ENCODE measurements around the gene CTCFL. TPM values are rescaled to one million over a fixed set of nuclear protein-coding genes. Genes with fewer than 3 reads are reported as not detected.

Gene CTCFL
- total and polyA plus RNA-seq, 2 of the 8 experiments (the other 6 are each of a cell fraction or from before 2014, with no cell fraction given) = 0.30 to 0.80 TPM

GRCh38 chr20:57545927-57546662 lies 21.2 kb upstream of the CTCFL start (continued):
- no peak for TF ChIP-seq TBP (IDR thresholded peaks at IDR 0.05; ENCODE audit: low read depth, low read length)

All from H1 (cell line).